Measurements from ENCODE around the gene OR2AG1. TPM values are rescaled to one million over a fixed set of nuclear protein-coding genes. Genes with fewer than 3 reads are reported as not detected.

Gene OR2AG1
- total RNA-seq, 4 donors from 2014 or later, result not detected

- 25 to 35% methylated on average over 5 of the region's 5 CpGs for WGBS, 2 donors
These were observed 36.7 kb upstream of the OR2AG1 start for GRCh38 chr11:6746086-6746618.

GRCh38 chr11:6746626-6747025 is 36.2 kb upstream of the OR2AG1 start:
- peak overlapping the region; percentile 8 to 39 (median 30) for H3K4me3 ChIP-seq
- no peak for TF ChIP-seq POLR2A (IDR thresholded peaks at IDR 0.05)
- TF ChIP-seq CTCF (IDR thresholded peaks at IDR 0.05), result no peak

More at GRCh38 chr11:6746086-6746618, 36.7 kb upstream of the OR2AG1 start:
- Histone ChIP-seq H3K27me3 (no peaks in the 10 kb centered on the region), H3K4me3 (peak overlapping the region; percentile 8 to 39 (median 30)), H3K36me3 (no peaks in the 10 kb centered on the region), H3K9me3 (no peaks in the 10 kb centered on the region), H3K27ac (peak overlapping the region; percentile 36 to 73 (median 62)), H3K4me1 (no peaks in the 10 kb centered on the region)
- TF ChIP-seq POLR2A (IDR thresholded peaks at IDR 0.05) (peak in 2 of 4 donors; percentile 24 to 74), CTCF (IDR thresholded peaks at IDR 0.05) (no peak)
- intact Hi-C loops (cut with DNase I), result no loop called here
- no peak for DNase-seq

GRCh38 chr11:6747097-6747668 is 35.6 kb upstream of the OR2AG1 start:
- 65 to 81% methylated on average over 3 of the region's 3 CpGs for WGBS, 2 donors

More at GRCh38 chr11:6746626-6747025, 36.2 kb upstream of the OR2AG1 start:
- no peaks in the 10 kb centered on the region for H3K36me3 ChIP-seq
- WGBS, 2 donors, result 38 to 67% methylated on average over 1 of the region's 1 CpG
- H3K27ac ChIP-seq, result peak overlapping the region; percentile 36 to 73 (median 62)
- no peak for DNase-seq
- H3K4me1 ChIP-seq, result no peaks in the 10 kb centered on the region
- H3K9me3 ChIP-seq, result no peaks in the 10 kb centered on the region
- H3K27me3 ChIP-seq, result no peaks in the 10 kb centered on the region
- intact Hi-C loops (cut with DNase I), result no loop called here

GRCh38 chr11:6755303-6755952 is 27.4 kb upstream of the OR2AG1 start:
- intact Hi-C loops (cut with DNase I), result no loop called here
- no peak for DNase-seq
- Histone ChIP-seq H3K9me3 (no peaks in the 10 kb centered on the region), H3K4me1 (no peaks in the 10 kb centered on the region), H3K4me3 (no peak overlapping the region), H3K27ac (no peak overlapping the region), H3K27me3 (no peaks in the 10 kb centered on the region), H3K36me3 (no peaks in the 10 kb centered on the region)
- TF ChIP-seq POLR2A (IDR thresholded peaks at IDR 0.05), result no peak
- peak; percentile 50 to 83 (median 67) for TF ChIP-seq CTCF (IDR thresholded peaks at IDR 0.05)
- 9% methylated on average over 5 of the region's 5 CpGs for WGBS, 2 donors

More at GRCh38 chr11:6747097-6747668, 35.6 kb upstream of the OR2AG1 start:
- no peaks in the 10 kb centered on the region for H3K4me1 ChIP-seq
- peak overlapping the region; percentile 36 to 73 (median 62) for H3K27ac ChIP-seq
- H3K9me3 ChIP-seq, result no peaks in the 10 kb centered on the region
- TF ChIP-seq CTCF (IDR thresholded peaks at IDR 0.05), result no peak
- no peak for TF ChIP-seq POLR2A (IDR thresholded peaks at IDR 0.05)
- DNase-seq, result no peak
- H3K27me3 ChIP-seq, result no peaks in the 10 kb centered on the region
- H3K36me3 ChIP-seq, result no peaks in the 10 kb centered on the region
- no peak overlapping the region for H3K4me3 ChIP-seq
- intact Hi-C loops (cut with DNase I), result no loop called here

- H3K4me1 ChIP-seq, result no peaks in the 10 kb centered on the region
- TF ChIP-seq POLR2A (IDR thresholded peaks at IDR 0.05), result no peak
- TF ChIP-seq CTCF (IDR thresholded peaks at IDR 0.05), result no peak
- no peak overlapping the region for H3K27ac ChIP-seq
- no peaks in the 10 kb centered on the region for H3K36me3 ChIP-seq
- no peaks in the 10 kb centered on the region for H3K27me3 ChIP-seq
- intact Hi-C loops (cut with DNase I), result no loop called here
- DNase-seq, result no peak
- no peak overlapping the region for H3K4me3 ChIP-seq
- WGBS, 2 donors, result 56 to 76% methylated on average over 1 of the region's 1 CpG
- no peaks in the 10 kb centered on the region for H3K9me3 ChIP-seq
These were observed 26.9 kb upstream of the OR2AG1 start for GRCh38 chr11:6755953-6756347.
